ENCODE data around the gene NDFIP2.

Gene NDFIP2

DNA sequence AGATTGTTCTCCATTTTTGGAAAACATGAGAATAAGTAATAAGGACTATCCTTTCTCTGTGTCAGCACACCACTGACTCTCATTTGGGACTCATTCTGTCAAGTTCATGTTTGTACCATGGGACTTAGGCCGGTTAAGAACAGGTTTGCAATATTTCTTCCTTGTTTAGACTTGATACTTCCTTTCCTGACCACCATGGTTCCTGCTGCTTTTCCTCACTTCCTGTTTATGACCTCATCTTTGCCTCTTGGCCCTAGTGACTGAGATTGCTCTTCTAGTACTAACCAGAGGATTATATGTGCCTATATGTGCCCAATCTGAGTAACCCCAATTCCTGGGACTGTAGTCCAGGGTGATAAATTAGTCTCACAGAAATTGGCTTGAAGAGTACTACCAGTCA is 32.5 kb upstream of the NDFIP2 start:
- Histone ChIP-seq H2BK12ac (ENCODE audit: low read length) (no peak overlapping the region), H3K27ac (replicated peaks; ENCODE audit: low read length) (no peak overlapping the region), H2BK15ac (ENCODE audit: low read length) (no peak overlapping the region), H3K79me1 (ENCODE audit: low read depth, low read length) (no peaks in the 10 kb centered on the region), H3K18ac (ENCODE audit: low read length) (no peak overlapping the region), H4K8ac (ENCODE audit: low read depth, low read length) (no peak overlapping the region), H3K9me3 (replicated peaks in 1 of 2; ENCODE audit: control insufficient read depth in 2 of 2, insufficient read depth in 1 of 2, low read depth in 1 of 2, low read length in 2 of 2) (no peaks in the 10 kb centered on the region), H3K9ac (ENCODE audit: low read depth, low read length, poor library complexity) (no peak overlapping the region), H4K91ac (ENCODE audit: low read depth, low read length, poor library complexity) (no peak overlapping the region), H3K4ac (ENCODE audit: low read length) (no peak overlapping the region), H2AK5ac (ENCODE audit: low read depth, low read length) (no peak overlapping the region), H2BK120ac (ENCODE audit: low read depth, low read length) (no peak overlapping the region), H3K4me3 (ENCODE audit: low read length in 2 of 2) (no peak overlapping the region), H3K14ac (ENCODE audit: low read length) (no peak overlapping the region), H3K4me1 (ENCODE audit: control insufficient read depth in 2 of 2, insufficient read depth in 1 of 2, low read depth in 1 of 2, low read length in 2 of 2) (peaks cover 0 to 8% of the 10 kb centered on the region in 2 donors), H3K27me3 (ENCODE audit: control insufficient read depth in 3 of 3, insufficient read depth in 3 of 3, low read depth in 1 of 3, low read length in 3 of 3) (peaks cover 0 to 6% (median 0%) of the 10 kb centered on the region in 3 experiments), H3K36me3 (replicated peaks in 1 of 2; ENCODE audit: control insufficient read depth in 2 of 2, insufficient read depth in 2 of 2, low read length in 2 of 2) (no peaks in the 10 kb centered on the region), H3K23ac (ENCODE audit: low read depth, low read length, poor library complexity) (no peak overlapping the region), H2BK5ac (ENCODE audit: low read length) (no peak overlapping the region), H2AFZ (ENCODE audit: low read length) (peak overlapping the region; percentile 19), H3K4me2 (ENCODE audit: insufficient read depth, low read length, poor library complexity, severe bottlenecking) (no peak overlapping the region)
- DNase-seq (ENCODE audit: low spot score): no peak
- WGBS, 2 donors (ENCODE audit: extremely low coverage in 2 of 2, insufficient read length in 2 of 2, insufficient replicate concordance in 1 of 2): no CpG with 5 or more reads among the region's 1 CpG

DNA sequence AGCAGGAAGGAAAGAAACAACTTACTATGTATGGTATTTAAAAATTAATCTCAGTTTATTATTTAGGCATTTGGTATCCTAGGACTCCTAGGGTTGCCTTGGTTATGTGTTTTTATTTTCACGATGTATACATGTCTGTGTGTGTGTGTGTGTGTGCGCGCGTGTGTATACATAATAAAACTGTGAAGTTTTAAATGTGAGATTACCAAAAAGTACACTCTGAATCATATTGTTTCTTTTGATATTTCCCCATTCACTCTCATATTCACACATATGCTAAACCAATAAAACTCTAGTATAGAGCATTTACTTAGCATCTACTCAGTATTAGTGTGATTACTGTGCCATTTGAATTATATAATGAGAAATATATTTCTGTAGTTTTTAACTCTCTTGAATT is 30.8 kb upstream of the NDFIP2 start:
- peaks cover 0 to 6% (median 0%) of the 10 kb centered on the region in 3 experiments for H3K27me3 ChIP-seq (ENCODE audit: control insufficient read depth in 3 of 3, insufficient read depth in 3 of 3, low read depth in 1 of 3, low read length in 3 of 3)
- no peak overlapping the region for H2BK12ac ChIP-seq (ENCODE audit: low read length)
- H4K8ac ChIP-seq (ENCODE audit: low read depth, low read length): no peak overlapping the region
- H3K4me3 ChIP-seq (ENCODE audit: low read length in 2 of 2): no peak overlapping the region
- peaks cover 0 to 8% of the 10 kb centered on the region in 2 donors for H3K4me1 ChIP-seq (ENCODE audit: control insufficient read depth in 2 of 2, insufficient read depth in 1 of 2, low read depth in 1 of 2, low read length in 2 of 2)
- H3K18ac ChIP-seq (ENCODE audit: low read length): no peak overlapping the region
- no peak for DNase-seq (ENCODE audit: low spot score)
- H3K9ac ChIP-seq (ENCODE audit: low read depth, low read length, poor library complexity): no peak overlapping the region
- H2AK5ac ChIP-seq (ENCODE audit: low read depth, low read length): no peak overlapping the region
- no peak overlapping the region for H2AFZ ChIP-seq (ENCODE audit: low read length)
- no peak overlapping the region for H2BK5ac ChIP-seq (ENCODE audit: low read length)
- no peak overlapping the region for H3K27ac ChIP-seq (replicated peaks; ENCODE audit: low read length)
- WGBS, 2 donors (ENCODE audit: extremely low coverage in 2 of 2, insufficient read length in 2 of 2, insufficient replicate concordance in 1 of 2): no CpG with 5 or more reads among the region's 4 CpGs
- no peak overlapping the region for H3K14ac ChIP-seq (ENCODE audit: low read length)
- no peak overlapping the region for H2BK15ac ChIP-seq (ENCODE audit: low read length)
- no peak overlapping the region for H3K23ac ChIP-seq (ENCODE audit: low read depth, low read length, poor library complexity)
- no peaks in the 10 kb centered on the region for H3K36me3 ChIP-seq (replicated peaks in 1 of 2; ENCODE audit: control insufficient read depth in 2 of 2, insufficient read depth in 2 of 2, low read length in 2 of 2)
- H3K4ac ChIP-seq (ENCODE audit: low read length): no peak overlapping the region
- no peak overlapping the region for H4K91ac ChIP-seq (ENCODE audit: low read depth, low read length, poor library complexity)
- H3K9me3 ChIP-seq (replicated peaks in 1 of 2; ENCODE audit: control insufficient read depth in 2 of 2, insufficient read depth in 1 of 2, low read depth in 1 of 2, low read length in 2 of 2): no peaks in the 10 kb centered on the region
- H3K79me1 ChIP-seq (ENCODE audit: low read depth, low read length): no peaks in the 10 kb centered on the region
- no peak overlapping the region for H3K4me2 ChIP-seq (ENCODE audit: insufficient read depth, low read length, poor library complexity, severe bottlenecking)
- H2BK120ac ChIP-seq (ENCODE audit: low read depth, low read length): no peak overlapping the region

DNA sequence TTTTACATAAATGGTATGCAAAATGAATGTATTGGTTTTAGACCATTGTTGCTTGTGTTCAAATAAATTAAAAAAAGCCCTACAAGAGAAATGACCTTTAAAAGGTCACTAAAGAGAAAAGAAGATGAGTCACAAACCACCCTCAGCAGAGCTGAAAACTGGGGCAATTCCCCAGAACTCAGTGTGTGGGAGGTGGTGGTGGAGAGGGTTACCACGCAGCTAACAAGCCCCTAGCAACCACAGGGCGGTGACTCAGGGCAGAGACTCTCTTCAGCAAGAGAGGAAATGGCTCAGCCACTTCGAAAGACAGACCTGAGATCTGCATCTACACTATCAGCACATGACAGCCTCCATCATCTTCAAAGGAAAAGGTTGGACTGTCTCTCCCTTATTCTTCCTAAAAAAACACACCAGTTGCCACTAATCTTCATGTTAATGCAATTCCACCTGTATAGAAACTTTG is 29.4 kb upstream of the NDFIP2 start:
- DNase-seq (ENCODE audit: low spot score): no peak
- Histone ChIP-seq H3K36me3 (replicated peaks in 1 of 2; ENCODE audit: control insufficient read depth in 2 of 2, insufficient read depth in 2 of 2, low read length in 2 of 2) (no peaks in the 10 kb centered on the region), H2AK5ac (ENCODE audit: low read depth, low read length) (no peak overlapping the region)

DNA sequence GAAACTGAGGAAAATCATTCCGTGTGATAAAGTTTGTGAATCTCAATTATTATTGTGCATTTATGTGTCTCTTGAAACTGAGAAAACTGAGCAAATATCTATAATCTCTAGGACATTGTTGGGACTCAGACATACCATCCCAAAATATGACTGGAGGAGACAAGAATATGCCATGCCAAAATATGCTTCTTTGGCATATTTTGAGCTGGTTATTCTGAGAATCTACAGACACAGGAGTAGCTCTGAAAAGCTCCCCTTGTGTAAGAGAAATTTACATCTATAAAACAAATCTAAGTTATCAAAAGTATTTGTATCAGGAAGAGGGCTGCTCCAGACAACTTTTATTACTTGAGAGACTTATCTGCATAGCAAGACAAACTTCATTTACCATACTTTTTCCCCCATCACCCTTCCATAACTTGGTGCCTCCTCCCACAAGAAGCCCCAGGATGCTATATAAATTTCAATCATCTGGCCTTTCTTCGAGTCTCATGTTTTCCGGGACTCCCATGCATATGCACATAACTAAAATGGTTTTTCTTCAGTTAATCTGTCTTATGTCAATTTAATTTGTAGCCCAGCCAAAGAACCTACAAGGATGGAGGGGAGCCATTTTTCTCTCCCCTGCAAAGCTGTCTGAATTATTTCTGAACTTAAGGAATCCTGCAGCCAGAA is 28.6 kb upstream of the NDFIP2 start:
- H3K36me3 ChIP-seq (replicated peaks in 1 of 2; ENCODE audit: control insufficient read depth in 2 of 2, insufficient read depth in 2 of 2, low read length in 2 of 2): no peaks in the 10 kb centered on the region
- no peak overlapping the region for H2BK15ac ChIP-seq (ENCODE audit: low read length)
- H3K4me3 ChIP-seq (ENCODE audit: low read length in 2 of 2): no peak overlapping the region
- H2AFZ ChIP-seq (ENCODE audit: low read length): no peak overlapping the region
- no peak overlapping the region for H2BK120ac ChIP-seq (ENCODE audit: low read depth, low read length)
- H3K4ac ChIP-seq (ENCODE audit: low read length): no peak overlapping the region
- WGBS, 2 donors (ENCODE audit: extremely low coverage in 2 of 2, insufficient read length in 2 of 2, insufficient replicate concordance in 1 of 2): no CpG with 5 or more reads among the region's 3 CpGs
- H4K91ac ChIP-seq (ENCODE audit: low read depth, low read length, poor library complexity): no peak overlapping the region
- H3K27ac ChIP-seq (replicated peaks; ENCODE audit: low read length): no peak overlapping the region
- no peaks in the 10 kb centered on the region for H3K9me3 ChIP-seq (replicated peaks in 1 of 2; ENCODE audit: control insufficient read depth in 2 of 2, insufficient read depth in 1 of 2, low read depth in 1 of 2, low read length in 2 of 2)
- H3K9ac ChIP-seq (ENCODE audit: low read depth, low read length, poor library complexity): no peak overlapping the region
- H3K27me3 ChIP-seq (ENCODE audit: control insufficient read depth in 3 of 3, insufficient read depth in 3 of 3, low read depth in 1 of 3, low read length in 3 of 3): peaks cover 0 to 6% (median 0%) of the 10 kb centered on the region in 3 experiments
- no peak overlapping the region for H2AK5ac ChIP-seq (ENCODE audit: low read depth, low read length)
- H3K23ac ChIP-seq (ENCODE audit: low read depth, low read length, poor library complexity): no peak overlapping the region
- peaks cover 0 to 8% of the 10 kb centered on the region in 2 donors for H3K4me1 ChIP-seq (ENCODE audit: control insufficient read depth in 2 of 2, insufficient read depth in 1 of 2, low read depth in 1 of 2, low read length in 2 of 2)
- H4K8ac ChIP-seq (ENCODE audit: low read depth, low read length): no peak overlapping the region
- no peak overlapping the region for H3K18ac ChIP-seq (ENCODE audit: low read length)
- H2BK12ac ChIP-seq (ENCODE audit: low read length): no peak overlapping the region
- H3K14ac ChIP-seq (ENCODE audit: low read length): no peak overlapping the region
- H3K79me1 ChIP-seq (ENCODE audit: low read depth, low read length): no peaks in the 10 kb centered on the region
- no peak overlapping the region for H3K4me2 ChIP-seq (ENCODE audit: insufficient read depth, low read length, poor library complexity, severe bottlenecking)
- H2BK5ac ChIP-seq (ENCODE audit: low read length): no peak overlapping the region
- DNase-seq (ENCODE audit: low spot score): no peak

More for the DNA sequence above, 29.4 kb upstream of the NDFIP2 start:
- Histone ChIP-seq H3K23ac (ENCODE audit: low read depth, low read length, poor library complexity) (no peak overlapping the region), H2BK15ac (ENCODE audit: low read length) (no peak overlapping the region), H2AFZ (ENCODE audit: low read length) (peak overlapping the region; percentile 31), H3K4me1 (ENCODE audit: control insufficient read depth in 2 of 2, insufficient read depth in 1 of 2, low read depth in 1 of 2, low read length in 2 of 2) (peaks cover 0 to 8% of the 10 kb centered on the region in 2 donors), H3K9ac (ENCODE audit: low read depth, low read length, poor library complexity) (no peak overlapping the region), H3K4me3 (ENCODE audit: low read length in 2 of 2) (no peak overlapping the region), H2BK12ac (ENCODE audit: low read length) (no peak overlapping the region), H3K18ac (ENCODE audit: low read length) (no peak overlapping the region), H3K27ac (replicated peaks; ENCODE audit: low read length) (no peak overlapping the region), H3K14ac (ENCODE audit: low read length) (no peak overlapping the region), H4K8ac (ENCODE audit: low read depth, low read length) (no peak overlapping the region), H4K91ac (ENCODE audit: low read depth, low read length, poor library complexity) (no peak overlapping the region), H2BK120ac (ENCODE audit: low read depth, low read length) (no peak overlapping the region), H3K9me3 (replicated peaks in 1 of 2; ENCODE audit: control insufficient read depth in 2 of 2, insufficient read depth in 1 of 2, low read depth in 1 of 2, low read length in 2 of 2) (no peaks in the 10 kb centered on the region), H3K79me1 (ENCODE audit: low read depth, low read length) (no peaks in the 10 kb centered on the region), H3K27me3 (ENCODE audit: control insufficient read depth in 3 of 3, insufficient read depth in 3 of 3, low read depth in 1 of 3, low read length in 3 of 3) (peaks cover 0 to 6% (median 0%) of the 10 kb centered on the region in 3 experiments), H2BK5ac (ENCODE audit: low read length) (no peak overlapping the region), H3K4me2 (ENCODE audit: insufficient read depth, low read length, poor library complexity, severe bottlenecking) (no peak overlapping the region), H3K4ac (ENCODE audit: low read length) (no peak overlapping the region)
- no CpG with 5 or more reads among the region's 3 CpGs for WGBS, 2 donors (ENCODE audit: extremely low coverage in 2 of 2, insufficient read length in 2 of 2, insufficient replicate concordance in 1 of 2)
